Endodermal cell (in vitro differentiated cells): ENCODE results near the gene FAN1. TPM values are rescaled to one million over a fixed set of nuclear protein-coding genes. Genes with fewer than 3 reads are reported as not detected.

Source experiments
- DNase-seq: peaks from one replicate; pipeline ENCODE4 v3.0.0-alpha.2; 2017
- H3K27ac ChIP-seq: 2 replicates; pipeline ENCODE4 v1.5.1; 2013; ENCODE audit warnings: mild to moderate bottlenecking, low read depth, low read length, moderate library complexity
- H3K27me3 ChIP-seq: 2 replicates; pipeline ENCODE4 v1.6.1; 2013; ENCODE audit warnings: mild to moderate bottlenecking, low read length, moderate library complexity; ENCODE audit not compliant: insufficient read depth, control insufficient read depth, poor library complexity, severe bottlenecking
- H3K36me3 ChIP-seq: 2 replicates; pipeline ENCODE4 v1.7.0; 2013; ENCODE audit warnings: mild to moderate bottlenecking, low read length, moderate library complexity; ENCODE audit not compliant: control insufficient read depth, insufficient read depth
- H3K4me1 ChIP-seq: one replicate; pipeline ENCODE4 v1.7.0; 2013; ENCODE audit warnings: low read length; ENCODE audit not compliant: control insufficient read depth, insufficient read depth
- H3K4me3 ChIP-seq: 2 replicates; pipeline ENCODE4 v1.5.1; 2013; ENCODE audit warnings: mild to moderate bottlenecking, low read length, moderate library complexity
- H3K9ac ChIP-seq: 2 replicates; pipeline ENCODE4 v1.6.1; 2013; ENCODE audit warnings: mild to moderate bottlenecking, low read length, moderate library complexity; ENCODE audit not compliant: poor library complexity, severe bottlenecking; ENCODE audit errors: extremely low read depth
- H3K9me3 ChIP-seq: 2 replicates; pipeline ENCODE4 v1.6.1; 2013; ENCODE audit warnings: mild to moderate bottlenecking, low read length, moderate library complexity; ENCODE audit not compliant: control insufficient read depth
- H3K27ac Mint-ChIP-seq: 2 replicates; pipeline ENCODE4 v1.8.0; 2020; ENCODE audit warnings: mixed read lengths
- H3K27me3 Mint-ChIP-seq: 2 replicates; pipeline ENCODE4 v1.8.0; 2021; ENCODE audit warnings: mild to moderate bottlenecking, mixed read lengths; ENCODE audit not compliant: insufficient read depth
- H3K36me3 Mint-ChIP-seq: 2 replicates; pipeline ENCODE4 v1.8.0; 2020; ENCODE audit warnings: low read depth, mixed read lengths
- H3K4me1 Mint-ChIP-seq: 2 replicates; pipeline ENCODE4 v1.8.0; 2020; ENCODE audit warnings: mixed read lengths
- H3K4me3 Mint-ChIP-seq: 2 replicates; pipeline ENCODE4 v1.8.0; 2020; ENCODE audit warnings: mild to moderate bottlenecking, moderate library complexity, mixed read lengths
- H3K9me3 Mint-ChIP-seq: 2 replicates; pipeline ENCODE4 v1.8.0; 2020; ENCODE audit warnings: mild to moderate bottlenecking, mixed read lengths
- CTCF ChIP-seq: fragments of 200-600 bp; sonication (generic); conservative IDR thresholded peaks from 2 replicates; pipeline ENCODE4 v1.5.0; 2021; ENCODE audit warnings: antibody characterized with exemption, mild to moderate bottlenecking
- WGBS, 2 experiments: methylation state at CpG; one replicate each; pipeline versions ENCODE4 v1.1.5 to v1.1.7; 2013; ENCODE audit warnings: missing lambda C conversion rate in 2 of 2, mixed read lengths in 1 of 2; ENCODE audit not compliant: insufficient coverage in 1 of 2, insufficient read length in 1 of 2; 5-methylcytosine and 5-hydroxymethylcytosine counted together
- total RNA-seq, 2 donors: library from RNA; stranded (reverse); fragmentation: NEBNext Ultra II Directional in 1 of 2; extraction: Animal tissue kit (Norgen Biotek cat#: 25700) in 1 of 2; gene quantifications; 2 replicates in 1 of 2; 3 replicates in 1 of 2; pipeline ENCODE4 v1.2.1, GENCODE V29; 2021

FAN1 gene
- total RNA-seq, 2 donors from 2014 or later: 20.0 to 25.9 TPM

- 95% methylated on average over 2 of the region's 3 CpGs; no CpG with 5 or more reads in 1 of the 2 experiments for WGBS, 2 experiments
- H3K4me3 Mint-ChIP-seq: no peak overlapping the region
- H3K27ac ChIP-seq: no peak overlapping the region
- H3K9ac ChIP-seq: no peak overlapping the region
- H3K9me3 Mint-ChIP-seq: no peaks in the 10 kb centered on the region
- no peaks in the 10 kb centered on the region for H3K4me1 Mint-ChIP-seq
- no peak for DNase-seq
- no peaks in the 10 kb centered on the region for H3K27me3 ChIP-seq
- peaks cover 20% of the 10 kb centered on the region for H3K36me3 Mint-ChIP-seq
- no peak overlapping the region for H3K27ac Mint-ChIP-seq
- no peaks in the 10 kb centered on the region for H3K4me1 ChIP-seq
- H3K9me3 ChIP-seq: no peaks in the 10 kb centered on the region
- no peaks in the 10 kb centered on the region for H3K27me3 Mint-ChIP-seq
- no peak overlapping the region for H3K4me3 ChIP-seq
- TF ChIP-seq CTCF: no peak
- peaks cover 29% of the 10 kb centered on the region for H3K36me3 ChIP-seq
Observed at GRCh38 chr15:30963681-30964080, 60.0 kb downstream of the FAN1 start.

GRCh38 chr15:30969724-30970123 lies 66.0 kb downstream of the FAN1 start:
- no peaks in the 10 kb centered on the region for H3K9me3 ChIP-seq
- no peak overlapping the region for H3K27ac Mint-ChIP-seq
- no peaks in the 10 kb centered on the region for H3K9me3 Mint-ChIP-seq
- no peak overlapping the region for H3K9ac ChIP-seq
- peaks cover 28% of the 10 kb centered on the region for H3K36me3 Mint-ChIP-seq
- no peaks in the 10 kb centered on the region for H3K27me3 ChIP-seq
- no peak overlapping the region for H3K4me3 ChIP-seq
- H3K27me3 Mint-ChIP-seq: no peaks in the 10 kb centered on the region
- TF ChIP-seq CTCF: no peak
- H3K4me1 Mint-ChIP-seq: peaks cover 3% of the 10 kb centered on the region
- DNase-seq: no peak
- 90 to 100% methylated on average over 1 to 2 of the region's 2 CpGs for WGBS, 2 experiments
- H3K36me3 ChIP-seq: peaks cover 41% of the 10 kb centered on the region
- no peak overlapping the region for H3K4me3 Mint-ChIP-seq
- H3K27ac ChIP-seq: no peak overlapping the region
- H3K4me1 ChIP-seq: no peaks in the 10 kb centered on the region

- peaks cover 3% of the 10 kb centered on the region for H3K4me1 Mint-ChIP-seq
- H3K9ac ChIP-seq: no peak overlapping the region
- no peak for TF ChIP-seq CTCF
- H3K27me3 ChIP-seq: no peaks in the 10 kb centered on the region
- H3K36me3 Mint-ChIP-seq: peaks cover 28% of the 10 kb centered on the region
- H3K36me3 ChIP-seq: peaks cover 38% of the 10 kb centered on the region
- no peak for DNase-seq
- H3K9me3 ChIP-seq: no peaks in the 10 kb centered on the region
- H3K27ac ChIP-seq: no peak overlapping the region
- H3K27me3 Mint-ChIP-seq: no peaks in the 10 kb centered on the region
- H3K4me3 ChIP-seq: no peak overlapping the region
- H3K27ac Mint-ChIP-seq: no peak overlapping the region
- 96 to 100% methylated on average over 1 to 4 of the region's 4 CpGs for WGBS, 2 experiments
- H3K4me1 ChIP-seq: no peaks in the 10 kb centered on the region
- H3K9me3 Mint-ChIP-seq: no peaks in the 10 kb centered on the region
- H3K4me3 Mint-ChIP-seq: no peak overlapping the region
Observed at GRCh38 chr15:30973379-30973778, 69.7 kb downstream of the FAN1 start.
